GM12873 (cell line): ENCODE data around the gene ABCG8.

ENCODE experiments used
- TF ChIP-seq, protein P1 (sequence below): IDR thresholded peaks from 2 replicates; pipeline ENCODE4 v1.5.1; 2012; ENCODE audit warnings: low read depth, mild to moderate bottlenecking, moderate library complexity, low read length, control low read depth; ENCODE audit not compliant: insufficient read depth; ENCODE audit errors: missing control alignments

Gene ABCG8

GRCh38 chr2:43814711-43815110, 24.1 kb upstream of the ABCG8 start:
- TF ChIP-seq, protein P1, sequence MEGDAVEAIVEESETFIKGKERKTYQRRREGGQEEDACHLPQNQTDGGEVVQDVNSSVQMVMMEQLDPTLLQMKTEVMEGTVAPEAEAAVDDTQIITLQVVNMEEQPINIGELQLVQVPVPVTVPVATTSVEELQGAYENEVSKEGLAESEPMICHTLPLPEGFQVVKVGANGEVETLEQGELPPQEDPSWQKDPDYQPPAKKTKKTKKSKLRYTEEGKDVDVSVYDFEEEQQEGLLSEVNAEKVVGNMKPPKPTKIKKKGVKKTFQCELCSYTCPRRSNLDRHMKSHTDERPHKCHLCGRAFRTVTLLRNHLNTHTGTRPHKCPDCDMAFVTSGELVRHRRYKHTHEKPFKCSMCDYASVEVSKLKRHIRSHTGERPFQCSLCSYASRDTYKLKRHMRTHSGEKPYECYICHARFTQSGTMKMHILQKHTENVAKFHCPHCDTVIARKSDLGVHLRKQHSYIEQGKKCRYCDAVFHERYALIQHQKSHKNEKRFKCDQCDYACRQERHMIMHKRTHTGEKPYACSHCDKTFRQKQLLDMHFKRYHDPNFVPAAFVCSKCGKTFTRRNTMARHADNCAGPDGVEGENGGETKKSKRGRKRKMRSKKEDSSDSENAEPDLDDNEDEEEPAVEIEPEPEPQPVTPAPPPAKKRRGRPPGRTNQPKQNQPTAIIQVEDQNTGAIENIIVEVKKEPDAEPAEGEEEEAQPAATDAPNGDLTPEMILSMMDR = no peak

- TF ChIP-seq, protein P1 = no peak
Observed at GRCh38 chr2:43818761-43819160, 20.0 kb upstream of the ABCG8 start.

DNA sequence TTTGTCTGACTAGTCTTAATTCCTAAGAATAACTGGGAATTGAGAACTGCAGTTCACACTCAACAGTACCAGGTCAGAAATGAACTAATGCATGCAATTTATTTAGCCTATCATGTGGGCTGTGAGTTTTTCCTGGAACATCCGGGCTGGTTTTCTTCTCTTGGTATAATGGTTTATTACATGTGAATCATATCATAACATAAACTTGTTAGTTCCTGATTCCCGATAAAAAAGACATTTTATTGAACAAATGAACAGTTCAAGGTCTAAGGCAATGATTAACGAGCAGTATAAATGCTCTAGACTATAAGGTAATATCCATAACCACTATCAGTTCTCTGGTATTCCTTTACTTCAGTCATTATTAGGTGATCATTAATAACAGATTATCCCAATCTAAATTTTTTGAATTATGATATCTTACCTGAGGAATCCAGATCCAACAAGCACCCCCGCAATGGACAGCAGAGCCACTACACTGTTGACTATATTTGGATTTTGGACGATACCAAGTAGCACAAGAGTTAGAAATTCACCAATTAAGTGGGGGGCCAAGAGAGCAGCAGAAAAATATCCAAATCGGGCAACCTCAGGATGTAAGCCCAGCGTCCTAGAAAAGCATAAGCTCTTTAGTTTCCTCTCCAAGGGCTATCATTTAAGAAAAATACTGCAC, 19.1 kb upstream of the ABCG8 start:
- TF ChIP-seq, protein P1 = no peak

GRCh38 chr2:43822839-43823238, 15.9 kb upstream of the ABCG8 start:
- TF ChIP-seq, protein P1 = no peak

GRCh38 chr2:43823751-43824150, 15.0 kb upstream of the ABCG8 start:
- TF ChIP-seq, protein P1 = no peak

GRCh38 chr2:43824512-43824911, 14.3 kb upstream of the ABCG8 start:
- TF ChIP-seq, protein P1 = no peak

DNA sequence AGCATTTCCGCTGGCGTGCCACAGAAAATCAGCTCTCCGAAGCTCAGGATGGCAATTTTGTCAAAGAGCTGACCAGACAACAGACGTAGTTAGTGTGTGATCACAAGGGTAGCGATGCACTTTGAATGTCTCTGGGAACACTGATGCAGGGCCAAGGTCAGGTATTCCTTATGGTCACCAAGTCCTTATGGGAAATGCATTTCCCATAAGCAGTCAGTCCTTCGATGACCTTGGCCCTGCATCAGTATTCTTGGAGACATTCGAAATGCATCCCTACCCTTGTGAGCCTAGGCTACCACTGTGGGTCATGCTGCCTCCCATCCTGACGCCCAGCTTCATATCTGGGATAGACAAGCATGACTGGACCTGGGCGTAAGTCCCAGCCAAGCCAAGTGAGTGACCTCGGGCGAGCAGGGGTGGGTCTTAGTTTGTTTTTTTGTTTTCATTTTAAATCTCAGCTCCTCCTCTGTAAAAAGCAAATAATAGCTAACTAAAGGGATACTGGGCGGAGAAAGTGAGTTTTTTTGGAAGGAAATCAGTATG, 13.7 kb upstream of the ABCG8 start:
- TF ChIP-seq, protein P1 = no peak
